Measurements from ENCODE around the gene GNB1.
A peak's percentile ranks its signal among the peaks of the same experiment; 100 is the strongest.

GNB1 gene

DNA sequence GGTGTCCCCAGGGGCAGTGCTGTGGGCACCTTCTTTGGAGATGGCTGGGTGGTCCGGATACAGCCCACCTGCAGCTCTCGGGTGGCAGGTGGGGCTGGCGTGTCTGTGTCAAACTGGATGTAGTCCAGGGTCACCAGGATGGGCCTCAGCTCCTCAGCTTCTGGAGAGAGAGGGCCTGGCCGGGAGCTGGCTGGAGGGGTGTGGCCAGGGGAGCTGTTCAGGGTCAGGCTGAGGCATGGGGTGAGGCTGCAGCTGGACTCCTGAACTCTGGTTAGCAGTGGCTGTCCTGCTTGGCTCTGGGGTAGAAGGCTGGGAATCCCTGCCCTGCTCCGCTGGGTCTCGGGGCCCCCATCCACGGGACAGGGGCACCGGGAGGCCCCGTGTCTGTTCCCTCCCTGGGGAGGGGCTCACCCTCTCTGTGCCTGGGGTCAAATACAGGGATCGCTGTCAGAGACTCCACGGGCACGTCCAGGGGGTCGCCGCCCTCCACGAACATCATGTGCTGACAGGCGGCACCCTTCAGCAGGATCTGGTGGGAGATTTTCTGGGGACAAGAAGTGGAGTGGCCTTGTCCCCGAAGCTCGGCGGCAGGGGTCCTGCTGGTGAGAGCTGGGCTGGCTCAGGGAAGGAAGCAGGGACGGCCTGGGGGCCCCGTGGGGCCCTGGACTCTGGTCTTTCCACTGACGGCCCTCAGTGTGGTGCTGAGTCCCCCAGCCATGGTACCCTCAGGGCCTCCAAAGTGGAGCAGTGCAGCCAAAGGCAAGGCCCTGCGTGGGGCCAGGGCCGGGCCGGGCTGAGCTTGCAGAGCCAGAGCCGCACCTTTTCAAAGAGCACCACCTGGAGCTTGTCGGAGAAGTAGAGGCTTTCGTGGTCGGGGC is 32.3 kb upstream of the GNB1 start:
- DNase-seq (ENCODE audit: low read depth) = no peak

DNA sequence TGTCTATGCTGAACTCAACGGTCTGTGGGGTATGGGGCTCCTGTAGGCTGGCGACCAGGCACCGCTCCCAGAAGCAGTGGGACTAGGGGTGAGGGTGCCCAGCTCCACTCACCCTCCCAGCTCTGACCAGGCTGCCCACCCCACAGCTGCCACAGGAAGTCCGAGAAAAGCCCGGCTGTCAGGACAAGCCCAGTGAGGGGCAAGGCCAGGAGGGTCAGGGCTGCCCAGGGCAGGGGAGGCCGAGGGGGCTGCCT is 31.7 kb upstream of the GNB1 start:
- DNase-seq (ENCODE audit: low read depth) = no peak

DNA sequence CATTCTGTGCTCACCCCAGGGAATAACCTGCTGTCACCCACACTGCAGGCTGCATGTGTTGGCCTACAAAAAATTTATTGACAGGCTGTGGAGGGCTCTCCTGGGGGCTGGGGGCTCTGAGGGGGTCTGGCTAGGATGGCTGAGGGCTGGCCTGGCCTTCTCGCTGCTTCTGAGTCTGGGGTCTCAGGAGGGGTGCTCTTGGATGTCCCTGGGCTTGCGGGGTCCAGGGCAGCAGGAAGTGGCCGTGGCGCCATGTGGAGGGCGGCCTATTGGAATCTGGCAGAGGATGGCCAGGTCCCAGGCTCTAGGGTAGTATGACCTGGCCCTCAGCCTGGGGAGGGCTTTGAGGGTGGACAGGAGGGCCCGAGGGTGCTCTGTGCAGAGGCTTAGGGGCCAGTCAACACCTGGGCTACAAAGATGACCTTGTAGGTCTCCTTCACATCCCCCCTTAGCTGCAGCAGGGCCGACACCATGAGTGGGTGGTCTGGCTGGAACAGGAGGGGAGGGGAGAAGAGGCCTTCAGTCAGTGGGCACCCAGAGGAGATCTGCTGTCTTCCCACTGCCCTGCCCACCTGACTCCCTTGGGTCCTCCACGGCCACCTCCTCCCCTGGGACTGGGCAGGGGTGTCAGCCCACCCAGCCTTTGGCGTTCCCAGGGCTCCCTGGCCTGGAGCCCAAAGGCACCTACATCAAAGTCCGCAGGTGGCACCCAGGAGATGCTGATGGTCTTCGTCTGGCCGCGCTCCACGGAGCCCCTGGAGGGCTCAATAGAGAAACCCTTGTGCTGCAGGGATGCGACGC is 31.2 kb upstream of the GNB1 start:
- no peak for DNase-seq (ENCODE audit: low read depth)

DNA sequence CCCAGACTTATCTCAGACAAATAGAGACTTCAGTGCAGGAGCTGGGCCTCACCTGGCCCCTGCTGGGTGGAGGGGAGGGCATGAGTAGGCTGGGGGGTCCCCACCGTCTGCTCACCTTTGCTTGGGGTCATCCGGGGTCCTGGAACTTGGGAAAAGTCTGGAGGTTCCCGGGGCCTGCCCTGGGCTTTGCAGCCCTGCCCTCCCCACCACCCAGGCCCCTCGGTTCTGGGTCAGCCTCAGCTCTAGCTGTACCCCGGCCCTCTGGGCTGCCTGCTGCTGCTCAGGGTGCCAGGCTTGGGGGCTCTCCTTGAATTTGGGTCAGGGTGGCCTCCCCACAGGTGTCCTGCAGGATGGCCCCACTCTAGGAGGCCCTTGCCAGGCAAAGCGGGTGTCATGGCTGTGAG is 30.6 kb upstream of the GNB1 start:
- DNase-seq (ENCODE audit: low read depth) = no peak

DNA sequence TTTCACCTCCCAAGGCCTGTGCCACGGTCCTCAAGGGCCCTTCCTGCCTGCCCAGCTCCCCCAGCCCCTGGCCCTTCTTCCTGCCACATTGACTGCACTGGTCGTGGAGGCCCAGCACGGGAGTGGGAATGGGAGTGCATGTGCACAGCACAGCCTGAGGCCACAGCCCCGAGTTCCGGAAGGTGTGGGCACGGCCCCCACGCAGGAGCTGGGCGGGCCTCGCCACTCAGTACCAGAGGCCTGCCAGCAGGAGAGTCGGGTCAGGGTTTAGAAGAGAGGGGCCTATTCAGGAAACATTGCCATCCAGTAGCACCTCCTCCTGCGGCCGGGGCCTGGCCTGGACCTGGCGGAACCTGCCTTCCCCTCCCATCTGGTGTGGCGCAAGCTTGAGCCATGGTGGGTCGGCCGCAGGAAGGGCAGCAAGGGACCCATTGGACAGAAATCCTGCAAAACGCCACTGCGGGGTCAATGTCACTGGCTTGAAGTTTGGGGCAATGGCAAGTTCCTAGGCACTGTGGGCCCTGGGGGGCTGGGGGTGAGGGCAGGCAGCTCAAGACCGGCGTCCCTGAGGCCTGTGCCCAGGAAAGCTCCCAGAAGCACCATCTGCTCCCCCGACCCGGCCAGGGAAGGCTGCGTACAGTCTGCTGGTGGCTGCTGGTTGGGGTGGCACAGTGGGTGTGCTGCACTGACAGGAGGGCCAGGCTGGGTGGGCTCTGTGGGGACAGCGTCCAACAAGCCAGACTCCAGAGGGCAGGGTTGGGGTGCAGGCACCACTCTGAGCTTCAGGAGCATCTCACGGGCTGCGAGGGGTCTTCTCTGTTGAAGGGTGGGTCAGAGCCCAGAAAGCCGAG is 29.9 kb upstream of the GNB1 start:
- no peak for DNase-seq (ENCODE audit: low read depth)

DNA sequence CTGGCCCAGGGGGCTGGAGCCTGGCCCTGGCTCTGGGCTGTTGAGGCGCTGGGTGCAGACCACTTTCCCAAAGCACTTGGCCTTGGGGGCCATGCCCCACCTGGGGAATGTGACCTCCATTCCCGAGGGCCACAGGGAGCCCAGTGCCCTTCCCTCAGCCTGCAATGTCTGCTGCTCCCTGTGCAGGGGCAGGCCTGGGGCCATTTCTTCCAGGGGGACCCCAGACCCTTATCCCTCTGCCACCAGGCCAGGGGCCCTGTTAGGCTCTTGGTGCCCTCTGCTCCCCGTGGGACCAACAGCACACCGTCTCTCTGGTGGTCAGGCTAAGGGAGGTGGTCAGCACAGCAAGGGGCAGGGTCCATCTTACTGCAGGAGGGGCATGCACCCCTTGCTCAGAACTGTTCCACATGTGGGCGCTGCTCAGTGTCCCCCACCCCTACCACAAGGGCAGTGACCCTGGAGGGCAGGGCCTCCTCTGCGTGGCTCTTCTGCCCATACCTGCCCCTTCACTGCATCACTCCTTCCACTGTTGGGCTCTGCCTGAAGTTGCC is 29.2 kb upstream of the GNB1 start:
- DNase-seq (ENCODE audit: low read depth) = no peak

DNA sequence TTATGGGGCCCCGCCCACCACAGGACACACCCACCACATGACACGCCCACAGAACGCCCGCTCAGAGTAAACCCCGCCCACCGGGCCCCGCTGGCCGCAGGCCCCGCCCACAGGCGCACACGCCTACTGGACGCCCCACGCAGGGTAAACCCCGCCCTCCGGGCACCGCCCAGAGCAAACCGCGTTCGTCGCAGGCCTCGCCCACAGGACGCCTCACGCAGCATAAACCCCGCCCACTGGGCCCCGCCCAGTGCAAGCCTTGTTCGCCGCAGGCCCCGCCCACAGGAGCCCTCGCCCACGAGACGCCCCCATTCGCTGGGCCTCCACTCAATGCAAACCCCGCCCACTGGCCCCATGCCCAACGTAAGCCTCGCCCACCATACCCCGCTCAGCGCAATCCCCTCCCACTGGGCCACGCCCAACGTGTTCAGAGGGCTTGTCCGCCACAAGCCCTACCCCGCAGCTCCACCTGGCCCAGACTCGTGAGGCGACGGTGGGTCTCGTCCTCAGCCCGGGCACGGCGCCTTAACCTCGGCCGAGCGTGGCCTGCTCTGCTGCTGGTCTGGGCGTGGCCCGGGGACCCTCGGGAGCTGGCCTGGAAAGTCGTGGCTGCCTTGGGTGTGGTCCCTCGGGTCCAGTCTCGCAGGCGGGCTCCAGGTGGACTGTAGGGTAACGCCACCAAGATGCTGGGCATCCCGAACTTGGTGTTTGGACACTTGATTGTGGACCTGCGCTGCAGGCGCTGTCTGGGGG is 28.6 kb upstream of the GNB1 start:
- peak; percentile 51 for DNase-seq (ENCODE audit: low read depth)

DNA sequence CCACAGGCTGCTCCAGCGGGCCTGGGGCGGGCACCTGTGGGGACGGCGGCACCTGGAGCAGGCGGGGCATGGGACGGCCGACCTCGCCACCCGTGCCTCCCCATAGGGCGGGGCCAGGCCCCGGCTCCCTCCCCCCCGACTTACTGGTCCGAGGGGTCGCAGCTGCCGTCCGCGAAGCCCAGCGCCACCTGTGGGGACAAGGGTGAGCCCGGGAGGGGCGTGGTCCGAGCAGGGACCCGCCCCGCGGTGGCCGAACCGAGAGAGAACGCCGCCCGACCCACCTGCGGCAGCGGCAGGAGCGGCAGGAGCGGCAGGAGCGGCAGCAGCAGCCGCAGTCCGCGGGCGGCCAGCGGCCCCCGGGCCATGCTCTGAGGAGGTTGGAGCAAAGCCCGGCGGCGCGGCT is 28.0 kb upstream of the GNB1 start, which contains the start of gene TMEM52:
TSS of gene TMEM52 (minus strand) at position 379 of the 403 bp plus-strand sequence. CDS start at position 365, 14 bp downstream.
- DNase-seq (ENCODE audit: low read depth) = no peak

DNA sequence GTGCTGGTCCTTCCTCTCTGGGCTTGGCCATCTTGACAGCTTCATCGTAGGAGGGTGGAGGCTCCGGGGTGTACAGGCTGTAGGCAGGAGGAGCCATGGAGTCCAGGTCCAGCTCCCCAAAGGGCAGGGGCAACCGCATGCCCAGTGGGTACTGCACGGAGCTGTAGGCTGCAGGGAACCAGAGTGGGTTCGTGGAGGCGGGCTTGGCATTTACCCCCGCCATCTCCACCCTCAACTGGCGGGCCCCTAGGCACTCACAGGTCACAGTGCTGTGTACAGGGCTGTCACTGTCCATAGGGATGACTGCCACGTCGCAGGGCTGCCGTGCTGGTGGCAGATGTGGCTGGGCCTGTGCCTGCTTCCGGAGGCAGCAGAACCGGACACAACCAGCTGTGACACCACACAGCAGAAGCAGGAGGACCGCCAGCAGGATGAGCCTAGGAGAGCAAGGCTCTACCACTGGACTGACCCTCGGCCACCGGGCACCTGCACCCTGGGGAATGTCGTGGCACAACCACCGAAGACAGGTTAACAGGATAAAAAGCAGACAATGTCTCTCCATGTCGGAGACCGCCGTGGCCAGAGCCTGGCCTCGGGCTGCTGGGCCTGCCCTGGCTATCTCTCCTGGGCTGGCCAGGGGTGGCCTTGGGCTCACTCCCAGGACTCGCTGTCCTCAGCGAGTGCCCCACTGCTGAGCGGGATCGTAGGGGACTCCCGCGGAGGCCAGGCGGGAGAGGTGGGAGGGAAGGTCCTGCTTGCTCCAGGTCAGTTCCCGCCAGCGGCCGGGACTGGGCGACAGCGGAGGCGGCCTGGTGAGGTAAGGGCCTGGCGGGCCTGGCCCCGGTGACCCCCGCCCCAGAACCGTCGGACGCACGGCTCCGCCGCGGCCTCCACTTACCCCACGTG is 27.4 kb upstream of the GNB1 start:
- no peak for DNase-seq (ENCODE audit: low read depth)

DNA sequence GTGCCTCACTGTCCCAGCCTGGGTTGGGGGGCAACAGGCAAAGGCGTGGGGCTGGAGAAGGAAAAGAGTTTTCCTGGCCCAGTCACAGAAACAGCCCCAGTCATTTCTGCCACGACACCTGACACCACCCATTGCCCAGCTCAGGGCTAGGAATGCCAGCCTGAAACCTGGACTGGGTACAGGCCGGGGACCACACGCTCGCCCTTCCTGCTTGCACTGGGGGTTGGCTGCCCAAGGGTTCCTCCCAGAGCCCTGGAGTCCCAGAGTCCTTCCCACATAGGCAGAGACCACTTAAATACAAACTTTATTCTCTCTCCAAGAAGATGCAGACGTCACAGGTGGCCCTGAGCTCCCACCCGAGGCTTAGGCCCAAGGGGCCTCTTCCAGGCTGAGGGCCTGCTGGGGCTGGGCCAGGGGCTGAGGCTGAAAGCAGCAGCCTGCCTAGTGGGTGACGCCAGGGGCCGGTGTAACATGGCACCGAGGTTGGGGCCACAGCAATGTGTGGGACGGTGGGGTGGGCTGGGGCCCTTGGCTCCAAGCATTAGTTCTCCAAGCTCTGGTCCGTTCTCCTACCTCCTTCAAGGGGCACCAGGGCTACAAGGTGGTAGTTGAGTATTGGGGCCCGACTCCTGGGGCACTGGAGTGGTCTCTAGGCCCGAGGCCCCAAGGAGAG is 26.6 kb upstream of the GNB1 start:
- no peak for DNase-seq (ENCODE audit: low read depth)

DNA sequence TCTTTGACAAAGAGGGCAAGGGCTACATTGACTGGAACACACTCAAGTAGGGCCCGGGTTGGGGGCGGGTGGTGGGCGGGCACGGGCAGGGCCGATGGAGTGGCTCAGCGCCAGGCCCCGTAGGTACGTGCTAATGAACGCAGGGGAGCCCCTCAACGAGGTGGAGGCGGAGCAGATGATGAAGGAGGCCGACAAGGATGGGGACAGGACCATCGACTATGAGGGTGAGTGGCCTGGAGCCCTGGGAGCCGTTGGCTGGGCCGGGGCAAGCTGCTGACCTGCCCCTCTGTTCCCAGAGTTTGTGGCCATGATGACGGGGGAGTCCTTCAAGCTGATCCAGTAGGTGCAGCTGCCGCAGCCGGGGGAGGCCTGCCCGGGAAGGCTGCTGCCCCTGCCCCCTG is 26.0 kb upstream of the GNB1 start:
- DNase-seq (ENCODE audit: low read depth) = no peak

DNA sequence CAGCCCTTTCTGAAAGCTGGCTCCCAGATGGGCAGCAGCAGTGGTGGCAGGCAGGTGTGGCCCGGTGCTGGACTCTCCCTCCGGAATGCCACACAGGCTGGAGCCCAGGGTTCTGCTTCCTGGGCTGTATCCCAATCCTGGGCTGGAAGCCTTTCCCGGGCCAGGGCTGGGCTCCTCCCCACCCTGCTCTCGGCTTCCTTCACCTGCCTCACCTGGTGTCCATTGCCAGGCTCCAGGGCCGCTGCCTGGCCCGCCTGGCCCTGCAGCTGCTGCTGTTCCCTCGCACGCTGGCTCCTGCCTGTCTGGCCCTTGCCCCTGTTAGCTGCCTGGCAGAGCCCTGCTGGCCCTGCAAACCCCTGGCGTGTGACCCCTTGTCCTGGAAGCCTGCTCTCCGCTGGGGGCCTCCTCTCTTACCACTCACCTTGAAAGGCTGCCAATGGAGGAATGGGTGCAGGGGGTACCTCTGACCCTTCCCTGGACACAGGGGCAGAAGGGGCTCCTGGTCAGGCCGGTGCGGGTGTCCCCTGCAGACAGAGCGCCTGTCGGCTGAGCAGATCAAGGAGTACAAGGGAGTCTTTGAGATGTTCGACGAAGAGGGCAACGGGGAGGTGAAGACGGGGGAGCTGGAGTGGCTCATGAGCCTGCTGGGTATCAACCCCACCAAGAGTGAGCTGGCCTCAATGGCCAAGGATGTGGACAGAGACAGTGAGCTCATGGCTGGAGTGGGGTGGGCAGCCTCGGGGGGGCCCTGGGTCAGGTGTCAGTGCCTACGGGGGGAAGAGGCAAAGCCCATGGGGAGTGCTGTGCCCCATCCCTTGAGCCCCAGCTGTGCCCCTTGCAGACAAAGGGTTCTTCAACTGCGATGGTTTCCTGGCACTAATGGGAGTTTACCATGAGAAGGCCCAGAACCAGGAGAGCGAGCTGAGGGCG is 25.3 kb upstream of the GNB1 start:
- no peak for DNase-seq (ENCODE audit: low read depth)

DNA sequence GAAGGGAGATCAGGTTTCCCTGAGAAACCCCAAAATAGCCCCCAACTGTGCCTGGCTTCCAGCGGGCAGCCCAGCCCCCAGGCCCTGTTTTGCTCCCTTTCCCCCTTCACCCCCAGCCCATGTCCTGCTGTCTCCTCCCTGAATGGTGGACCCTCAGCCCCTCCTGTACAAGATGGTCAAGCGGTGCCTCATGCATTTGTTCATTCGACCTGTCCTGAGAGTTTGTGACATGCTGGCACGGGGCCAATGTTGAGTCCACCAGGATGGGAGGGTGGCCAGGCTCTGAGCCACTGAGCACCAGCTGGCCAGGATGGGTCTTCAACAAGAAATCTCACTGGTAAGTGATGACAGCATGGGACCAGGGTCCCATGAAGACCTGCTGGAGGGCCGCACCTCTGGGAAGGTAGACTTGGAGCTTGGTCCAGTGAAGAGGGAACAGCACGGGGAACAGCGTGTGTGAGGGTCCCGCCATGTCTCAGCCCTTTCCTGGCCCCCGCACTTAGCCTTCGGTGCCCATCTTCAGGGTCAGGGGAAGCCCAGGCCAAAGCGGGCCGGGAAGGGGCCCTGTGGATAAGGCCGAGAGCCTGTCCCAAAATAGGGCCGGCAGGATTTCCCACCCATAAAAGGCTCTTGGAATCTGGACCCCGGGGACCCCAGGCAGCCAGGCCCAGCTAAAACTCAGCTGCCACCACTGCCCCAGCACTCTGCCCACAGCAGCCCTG is 24.2 kb upstream of the GNB1 start, which contains the start of gene CALML6:
TSS of gene CALML6 (plus strand) at position 290 of the 722 bp plus-strand sequence. CDS start at position 311, 21 bp downstream.
- no peak for DNase-seq (ENCODE audit: low read depth)

DNA sequence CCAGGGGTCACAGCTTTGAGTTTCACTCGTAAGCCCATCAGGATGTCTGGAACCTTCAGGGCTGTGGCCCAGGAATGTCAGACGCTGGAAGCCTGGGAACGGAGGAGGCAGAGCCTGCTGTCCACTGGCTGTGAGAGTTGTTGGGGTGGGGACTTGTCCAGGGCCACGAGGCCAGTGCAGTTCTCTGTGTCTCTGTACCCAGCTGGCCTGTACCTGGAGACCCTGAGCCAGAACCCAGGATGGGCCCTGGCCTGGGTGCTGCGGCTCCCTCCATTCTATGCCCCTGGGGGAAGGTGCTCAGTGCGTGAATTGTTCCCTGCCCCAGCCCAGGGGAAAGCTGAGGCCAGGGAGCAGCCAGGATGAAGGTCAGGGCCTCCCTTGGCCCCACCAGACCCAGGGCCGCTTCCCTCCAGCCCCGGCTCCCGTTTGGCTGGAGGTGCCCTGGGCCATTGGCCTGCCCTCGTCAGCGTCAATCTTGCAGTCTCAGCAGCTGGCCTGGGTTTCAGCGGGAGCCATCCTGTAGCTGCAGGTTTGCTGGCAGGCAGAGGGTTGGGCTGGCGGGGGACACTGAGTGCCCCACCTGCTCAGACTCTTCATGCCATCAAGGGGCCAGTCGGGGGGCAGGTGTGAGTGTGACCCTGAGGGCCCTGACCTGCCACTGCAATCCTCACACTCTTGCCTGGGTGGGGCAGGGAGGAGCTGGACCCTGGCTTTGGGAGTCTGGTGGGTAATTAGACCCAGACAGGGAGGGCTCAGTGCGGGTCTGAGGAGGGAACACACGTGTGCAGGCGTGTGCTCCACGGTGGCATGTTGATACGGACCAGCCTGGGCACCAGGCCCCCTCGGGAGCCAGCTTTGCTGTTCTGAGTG is 23.4 kb upstream of the GNB1 start:
- DNase-seq (ENCODE audit: low read depth) = no peak

DNA sequence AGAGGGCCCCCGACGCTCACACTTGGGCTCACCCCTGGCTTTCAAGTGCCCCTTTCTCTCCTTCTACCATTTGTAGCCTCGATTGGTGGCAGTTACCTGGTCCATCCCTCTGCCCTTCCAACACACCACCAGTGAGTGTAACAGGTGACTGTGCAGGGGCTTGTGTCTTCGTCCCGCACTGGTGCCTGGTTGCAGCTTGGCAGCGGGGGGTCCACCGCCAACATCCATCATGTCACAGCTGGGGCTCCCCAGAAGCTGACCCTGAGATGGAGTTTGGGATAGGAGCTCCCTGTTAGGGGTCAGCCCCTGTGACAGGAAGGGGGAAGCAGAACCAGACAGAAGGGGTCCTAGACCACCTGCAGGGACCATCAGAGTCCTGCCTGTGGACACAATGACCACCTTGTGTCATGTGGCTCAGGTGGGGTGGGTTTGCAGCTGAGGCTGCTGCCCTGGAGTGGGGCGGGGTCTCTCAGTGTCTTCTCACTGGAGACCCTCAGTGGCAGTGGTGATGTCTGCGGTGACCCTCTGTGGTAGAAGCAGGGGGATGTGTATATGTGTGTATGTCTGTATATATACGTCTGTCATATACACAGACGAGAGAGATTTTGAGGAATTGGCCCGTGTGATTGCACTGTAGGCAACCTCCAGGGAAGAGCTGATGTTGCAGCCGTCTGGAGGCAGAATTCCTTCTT is 20.6 kb upstream of the GNB1 start:
- no peak for DNase-seq (ENCODE audit: low read depth)

DNA sequence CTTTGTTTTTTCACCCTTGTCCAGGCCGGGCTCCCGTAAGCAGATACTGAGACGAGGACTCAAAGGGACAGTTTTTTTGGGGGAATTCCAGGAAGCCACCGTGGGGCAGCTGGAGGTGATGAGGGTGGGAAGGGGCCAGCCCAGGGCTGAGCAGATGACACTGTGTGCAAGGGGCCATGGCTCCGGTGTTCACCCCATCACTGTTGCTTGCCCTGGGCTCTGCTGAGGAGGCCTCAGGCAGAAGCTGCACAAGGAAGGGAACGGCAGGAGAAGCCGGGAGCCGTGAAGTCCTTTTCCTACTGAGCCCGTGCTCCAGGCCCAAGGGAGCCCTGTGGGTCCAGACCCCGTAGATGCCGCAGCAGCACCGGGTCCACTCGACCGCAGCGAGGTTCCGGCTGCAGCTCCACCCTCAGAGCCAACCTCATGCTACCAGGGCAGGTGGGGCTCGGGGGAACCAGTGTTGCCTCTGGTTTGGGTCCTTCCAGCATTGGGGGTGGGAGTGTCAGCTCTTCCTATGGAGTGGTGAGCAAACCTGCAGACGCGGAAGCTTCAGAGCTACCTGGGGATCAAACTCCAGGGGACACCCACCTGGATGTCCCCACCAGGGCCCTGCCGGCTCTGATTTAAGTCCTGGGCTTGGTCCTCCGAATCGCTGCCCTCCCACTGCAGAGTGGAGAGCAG is 19.9 kb upstream of the GNB1 start:
- DNase-seq (ENCODE audit: low read depth) = no peak

Measured in HS-27A (cell line).